Hepatocyte (in vitro differentiated cells): ENCODE measurements around the gene CYGB. TPM values are rescaled to one million over a fixed set of nuclear protein-coding genes. Genes with fewer than 3 reads are reported as not detected.

Source experiments
- DNase-seq: peaks from one replicate; pipeline ENCODE4 v3.0.0-alpha.2; 2016; ENCODE audit warnings: low spot score
- H2AFZ ChIP-seq: fragments of 200-600 bp; sonication (generic); 2 replicates; pipeline ENCODE4 v1.6.0; 2016; ENCODE audit warnings: antibody characterized with exemption, mild to moderate bottlenecking
- H3K27ac ChIP-seq: fragments of 200-600 bp; sonication (generic); 2 replicates; pipeline ENCODE4 v1.5.1; 2016; ENCODE audit warnings: mild to moderate bottlenecking
- H3K27me3 ChIP-seq: fragments of 200-600 bp; sonication (generic); 2 replicates; pipeline ENCODE4 v1.6.1; 2016
- H3K36me3 ChIP-seq: fragments of 200-600 bp; sonication (generic); replicated peaks from 2 replicates; pipeline ENCODE4 v1.5.1; 2016; ENCODE audit warnings: low read depth; ENCODE audit not compliant: insufficient read depth
- H3K4me1 ChIP-seq: fragments of 200-600 bp; sonication (generic); 2 replicates; pipeline ENCODE4 v1.5.1; 2016; ENCODE audit warnings: mild to moderate bottlenecking, moderate library complexity; ENCODE audit not compliant: insufficient read depth
- H3K4me2 ChIP-seq: fragments of 200-600 bp; sonication (generic); 2 replicates; pipeline ENCODE4 v1.6.0; 2016
- H3K4me3 ChIP-seq: fragments of 200-600 bp; sonication (generic); 2 replicates; pipeline ENCODE4 v1.5.1; 2016; ENCODE audit warnings: mild to moderate bottlenecking
- H3K79me2 ChIP-seq: fragments of 200-600 bp; sonication (generic); 2 replicates; pipeline ENCODE4 v1.6.0; 2017; ENCODE audit warnings: mild to moderate bottlenecking
- H3K9me2 ChIP-seq: fragments of 200-600 bp; sonication (generic); replicated peaks from 2 replicates; pipeline ENCODE4 v1.6.0; 2017; ENCODE audit warnings: mild to moderate bottlenecking; ENCODE audit not compliant: insufficient read depth
- H3K9me3 ChIP-seq: fragments of 200-600 bp; sonication (generic); 2 replicates; pipeline ENCODE4 v1.5.1; 2016; ENCODE audit warnings: low read depth, mild to moderate bottlenecking
- H4K20me1 ChIP-seq: fragments of 200-600 bp; sonication (generic); 2 replicates; pipeline ENCODE4 v1.6.0; 2016; ENCODE audit warnings: mild to moderate bottlenecking; ENCODE audit not compliant: insufficient read depth, poor library complexity, severe bottlenecking
- EZH2 ChIP-seq: fragments of 200-600 bp; sonication (generic); IDR thresholded peaks from 2 replicates; pipeline ENCODE4 v1.6.1; 2016; ENCODE audit warnings: antibody characterized with exemption, mild to moderate bottlenecking, borderline replicate concordance
- EZH2phosphoT487 ChIP-seq: fragments of 200-600 bp; sonication (generic); IDR thresholded peaks from one replicate; pipeline ENCODE4 v1.6.1; 2018; ENCODE audit warnings: antibody characterized with exemption, mild to moderate bottlenecking, low read depth, moderate library complexity; ENCODE audit not compliant: unreplicated experiment, severe bottlenecking
- whole genome bisulfite sequencing: methylation state at CpG from one replicate; pipeline ENCODE4 v1.1.6; 2016; ENCODE audit warnings: low lambda C conversion rate; ENCODE audit errors: missing lambda C conversion rate; 5-methylcytosine and 5-hydroxymethylcytosine counted together
- polyA plus RNA-seq: library from polyadenylated mRNA; unstranded; fragments of >200 nt; fragmentation: Nextera tagmentation; extraction: Ambion mirVana; gene quantifications from 2 replicates; pipeline ENCODE4 v1.2.1, GENCODE V29; 2016
- total RNA-seq: library from RNA; depleted of rRNA; stranded (reverse); fragments of >200 nt; gene quantifications from 2 replicates; pipeline ENCODE4 v1.2.3, GENCODE V29; 2014
- TF ChIP-seq, protein P1 (sequence below): fragments of 200-600 bp; sonication (generic); IDR thresholded peaks from 2 replicates; pipeline ENCODE4 v1.5.1; 2016; ENCODE audit warnings: antibody characterized with exemption, mild to moderate bottlenecking; ENCODE audit not compliant: poor library complexity

Gene CYGB
- total and polyA plus RNA-seq, 2 experiments from 2014 or later, result 7.8 to 13.8 TPM

DNA sequence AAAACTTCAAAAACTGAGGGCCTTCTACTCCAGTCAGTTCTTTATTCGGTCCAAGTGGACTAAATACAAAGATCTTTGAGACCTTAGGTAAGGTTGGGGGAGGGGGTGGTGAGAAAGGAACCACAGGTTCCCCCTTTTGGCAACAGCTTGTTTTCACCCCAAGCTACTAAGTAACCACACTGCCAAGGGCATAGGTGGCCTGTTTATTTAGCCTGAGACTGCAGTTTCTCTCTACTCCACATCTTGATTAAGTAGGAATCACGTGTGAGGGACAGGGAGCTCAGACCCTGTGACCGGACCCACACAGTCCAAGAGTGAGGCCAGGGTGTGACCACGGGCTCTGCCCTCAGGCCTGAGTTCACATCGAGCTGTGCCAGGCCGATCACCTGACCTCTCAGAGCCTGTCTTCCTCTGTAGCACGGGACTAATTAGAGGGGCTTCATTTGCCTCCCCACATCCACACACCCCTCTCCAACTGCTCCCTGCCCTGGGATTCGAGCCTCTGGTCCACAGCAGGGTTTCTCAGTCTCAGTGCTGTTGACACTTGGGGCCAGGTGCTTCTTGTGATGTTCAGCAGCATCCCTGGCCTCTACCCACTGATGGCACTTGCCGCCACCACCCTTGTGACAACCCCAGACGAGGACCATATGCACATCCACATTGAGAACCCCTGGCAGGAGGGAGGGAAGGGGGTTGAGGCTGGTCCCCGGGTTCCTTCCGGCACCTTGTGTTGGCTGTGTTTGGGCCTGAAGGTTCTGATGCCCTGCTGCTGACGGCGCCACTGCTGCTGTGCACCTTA lies 30.3 kb upstream of the CYGB start:
- Histone ChIP-seq H3K27me3 (no peaks in the 10 kb centered on the region), H3K9me3 (no peaks in the 10 kb centered on the region), H4K20me1 (peaks cover 8% of the 10 kb centered on the region), H3K4me1 (peaks cover 9% of the 10 kb centered on the region), H3K79me2 (peaks cover 9% of the 10 kb centered on the region), H3K36me3 (no peaks in the 10 kb centered on the region), H3K4me3 (no peak overlapping the region), H3K4me2 (no peak overlapping the region), H3K27ac (peak overlapping the region; percentile 81), H2AFZ (no peak overlapping the region), H3K9me2 (no peaks in the 10 kb centered on the region)
- peak; percentile 64 for DNase-seq
- 79% methylated on average over 14 of the region's 14 CpGs for WGBS
- TF ChIP-seq EZH2 (no peak), EZH2phosphoT487 (no peak)
- TF ChIP-seq, protein P1, sequence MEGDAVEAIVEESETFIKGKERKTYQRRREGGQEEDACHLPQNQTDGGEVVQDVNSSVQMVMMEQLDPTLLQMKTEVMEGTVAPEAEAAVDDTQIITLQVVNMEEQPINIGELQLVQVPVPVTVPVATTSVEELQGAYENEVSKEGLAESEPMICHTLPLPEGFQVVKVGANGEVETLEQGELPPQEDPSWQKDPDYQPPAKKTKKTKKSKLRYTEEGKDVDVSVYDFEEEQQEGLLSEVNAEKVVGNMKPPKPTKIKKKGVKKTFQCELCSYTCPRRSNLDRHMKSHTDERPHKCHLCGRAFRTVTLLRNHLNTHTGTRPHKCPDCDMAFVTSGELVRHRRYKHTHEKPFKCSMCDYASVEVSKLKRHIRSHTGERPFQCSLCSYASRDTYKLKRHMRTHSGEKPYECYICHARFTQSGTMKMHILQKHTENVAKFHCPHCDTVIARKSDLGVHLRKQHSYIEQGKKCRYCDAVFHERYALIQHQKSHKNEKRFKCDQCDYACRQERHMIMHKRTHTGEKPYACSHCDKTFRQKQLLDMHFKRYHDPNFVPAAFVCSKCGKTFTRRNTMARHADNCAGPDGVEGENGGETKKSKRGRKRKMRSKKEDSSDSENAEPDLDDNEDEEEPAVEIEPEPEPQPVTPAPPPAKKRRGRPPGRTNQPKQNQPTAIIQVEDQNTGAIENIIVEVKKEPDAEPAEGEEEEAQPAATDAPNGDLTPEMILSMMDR, result no peak

DNA sequence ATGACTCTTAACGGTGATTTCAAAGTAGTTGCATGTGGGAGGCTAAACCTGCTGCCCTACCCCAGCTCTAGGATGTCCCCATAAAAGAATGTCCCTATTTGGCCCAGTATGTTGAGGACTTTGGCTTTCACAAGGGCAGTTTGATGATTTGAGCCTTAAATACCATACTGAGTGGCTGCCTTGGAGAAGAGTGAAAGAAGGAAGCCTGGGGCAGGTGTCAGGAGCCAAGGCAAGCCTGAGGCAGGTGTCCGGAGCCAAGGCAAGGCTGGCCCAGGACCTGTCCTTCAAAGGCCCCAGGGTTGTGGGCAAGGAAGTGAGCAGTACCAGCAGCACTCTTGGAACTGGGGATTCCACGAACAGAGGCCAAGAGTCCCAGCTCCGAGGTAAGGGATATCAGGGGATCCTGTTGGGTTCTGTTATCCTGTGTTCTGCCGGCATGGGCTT lies 29.5 kb upstream of the CYGB start:
- no peak for DNase-seq
- Histone ChIP-seq H4K20me1 (peaks cover 9% of the 10 kb centered on the region), H3K9me3 (no peaks in the 10 kb centered on the region), H3K27ac (peak overlapping the region; percentile 81), H3K4me3 (no peak overlapping the region), H3K36me3 (no peaks in the 10 kb centered on the region), H3K4me2 (no peak overlapping the region), H3K79me2 (peaks cover 9% of the 10 kb centered on the region), H3K27me3 (no peaks in the 10 kb centered on the region), H3K4me1 (peaks cover 9% of the 10 kb centered on the region), H2AFZ (no peak overlapping the region), H3K9me2 (no peaks in the 10 kb centered on the region)
- TF ChIP-seq EZH2phosphoT487, result no peak
- TF ChIP-seq, protein P1, result no peak
- WGBS, result 88% methylated on average over 5 of the region's 5 CpGs

DNA sequence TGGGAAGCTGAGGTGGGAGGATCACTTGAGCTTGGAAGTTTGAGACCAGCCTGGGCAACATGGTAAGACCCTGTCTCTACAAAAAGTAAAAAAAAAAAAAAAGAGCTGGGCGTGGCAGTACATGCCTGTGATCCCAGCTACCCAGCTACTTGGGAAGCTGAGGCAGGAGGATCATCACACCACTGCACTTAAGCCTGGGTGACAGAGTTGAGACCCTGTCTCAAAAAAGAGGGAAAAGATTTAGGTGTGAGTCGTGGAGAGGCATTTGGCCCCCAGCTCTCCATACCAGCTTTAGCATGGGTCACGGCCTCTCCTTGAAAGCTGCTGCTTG lies 29.1 kb upstream of the CYGB start:
- WGBS, result 81% methylated on average over 3 of the region's 3 CpGs
- peaks cover 14% of the 10 kb centered on the region for H4K20me1 ChIP-seq
- peaks cover 9% of the 10 kb centered on the region for H3K4me1 ChIP-seq
- no peak overlapping the region for H3K4me2 ChIP-seq
- TF ChIP-seq, protein P1, result no peak
- no peak for TF ChIP-seq EZH2
- no peak for TF ChIP-seq EZH2phosphoT487
- no peaks in the 10 kb centered on the region for H3K9me3 ChIP-seq
- H3K27ac ChIP-seq, result peak overlapping the region; percentile 81
- no peaks in the 10 kb centered on the region for H3K36me3 ChIP-seq
- H3K9me2 ChIP-seq, result no peaks in the 10 kb centered on the region
- H2AFZ ChIP-seq, result no peak overlapping the region
- H3K27me3 ChIP-seq, result no peaks in the 10 kb centered on the region
- DNase-seq, result no peak
- peaks cover 14% of the 10 kb centered on the region for H3K79me2 ChIP-seq
- no peak overlapping the region for H3K4me3 ChIP-seq
